Fibroblast of lung (primary cell): ENCODE results near the gene TUBA1B.

Source experiments
- CTCF ChIP-seq, 2 donors: IDR thresholded peaks in 1 of 2; conservative IDR thresholded peaks in 1 of 2; 1 replicate in 1 of 2; 2 replicates in 1 of 2; pipeline ENCODE4 v1.5.1; 2011 to 2012; ENCODE audit warnings: low read length in 2 of 2, control low read depth in 1 of 2, inconsistent platforms in 1 of 2, low read depth in 1 of 2, mild to moderate bottlenecking in 1 of 2
- EZH2 ChIP-seq: IDR thresholded peaks from 2 replicates; pipeline ENCODE4 v1.5.1; 2012; ENCODE audit warnings: low read length, control low read depth, mild to moderate bottlenecking; ENCODE audit errors: missing control alignments

- TF ChIP-seq CTCF (conservative IDR thresholded peaks at IDR 0.05 in 1 of 2, IDR thresholded peaks at IDR 0.05 in 1 of 2; ENCODE audit: low read depth in 1 of 2, low read length in 2 of 2): no peak
- TF ChIP-seq EZH2: no peak
Observed at GRCh38 chr12:49105504-49106084, 25.6 kb downstream of the TUBA1B start.
